A549 (cell line): ENCODE data around the gene SZT2. TPM values are rescaled to one million over a fixed set of nuclear protein-coding genes. Genes with fewer than 3 reads are reported as not detected.

Experiments used
- ATAC-seq, 2 experiments: fragments of 200-7000 bp in 1 of 2; fragments of >200 bp in 1 of 2; cut with Nextera tagmentation in 1 of 2; cut with Tn5 transposase in 1 of 2; 3 replicates each; pipeline versions ENCODE4 v1.8.0 to v1.9.1; 2018 to 2020; ENCODE audit warnings: mild to moderate bottlenecking in 1 of 2, moderate library complexity in 1 of 2
- CTCF ChIA-PET: fragments of 300-600 bp; sonication (Branson Sonifier 250); formaldehyde crosslinking; extraction: SDS; loops from one replicate; lab custom pipeline; 2021; ENCODE audit warnings: antibody characterized with exemption, inconsistent platforms; lab: Yijun Ruan, JAX
- POLR2A ChIA-PET: fragments of 350-600 bp; formaldehyde crosslinking; extraction: SDS; loops from one replicate; lab custom pipeline; 2021; ENCODE audit warnings: antibody characterized with exemption, inconsistent platforms; lab: Yijun Ruan, JAX
- DNase-seq, 2 experiments: peaks; one replicate each; pipeline versions ENCODE4 v3.0.0 to v3.0.0-alpha.2; 2011 to 2016; ENCODE audit warnings: low read depth in 1 of 2, low spot score in 1 of 2
- FAIRE-seq: peaks from 2 replicates; lab custom pipeline; 2011; peaks lifted over from hg19 to GRCh38; lab: Jason Lieb, UNC
- H3K27ac ChIP-seq, 2 experiments: fragments of >200 bp; sonication (Bioruptor Twin); formaldehyde crosslinking; 3 replicates each; pipeline ENCODE4 v1.5.1; 2016 to 2017
- H3K4me1 ChIP-seq: fragments of >200 bp; sonication (Bioruptor Twin); formaldehyde crosslinking; 3 replicates; pipeline ENCODE4 v1.6.1; 2016
- H3K4me2 ChIP-seq: fragments of >200 bp; sonication (Bioruptor Twin); formaldehyde crosslinking; 3 replicates; pipeline ENCODE4 v1.6.1; 2016
- H3K4me3 ChIP-seq: fragments of >200 bp; sonication (Bioruptor Twin); formaldehyde crosslinking; 3 replicates; pipeline ENCODE4 v1.5.1; 2016
- H3K9me3 ChIP-seq: fragments of >200 bp; sonication (Bioruptor Twin); formaldehyde crosslinking; 3 replicates; pipeline ENCODE4 v1.6.1; 2016
- ATOH8 ChIP-seq: fragments of 250-450 bp; sonication (Bioruptor Pico); IDR thresholded peaks from 2 replicates; pipeline ENCODE4 v1.5.0; 2020; ENCODE audit warnings: low read depth, mild to moderate bottlenecking, moderate library complexity
- BHLHE40 ChIP-seq: IDR thresholded peaks from 2 replicates; pipeline ENCODE4 v1.6.1; 2012; ENCODE audit warnings: low read depth, low read length, inconsistent platforms
- CBX8 ChIP-seq: fragments of 200-600 bp; sonication (generic); IDR thresholded peaks from 2 replicates; pipeline ENCODE4 v1.6.1; 2016
- CHD4 ChIP-seq: fragments of 200-600 bp; sonication (generic); IDR thresholded peaks from 2 replicates; pipeline ENCODE4 v1.6.1; 2016; ENCODE audit warnings: antibody characterized with exemption, mild to moderate bottlenecking, borderline replicate concordance
- CTCF ChIP-seq: fragments of >200 bp; sonication (Bioruptor Twin); formaldehyde crosslinking; IDR thresholded peaks from 3 replicates; pipeline ENCODE4 v1.5.1; 2016
- HDAC2 ChIP-seq: fragments of 200-600 bp; sonication (generic); IDR thresholded peaks from 2 replicates; pipeline ENCODE4 v1.6.1; 2016
- HES2 ChIP-seq: fragments of >200 bp; sonication (Bioruptor Twin); formaldehyde crosslinking; IDR thresholded peaks from 2 replicates; pipeline ENCODE4 v1.6.1; 2016
- HOXB5 ChIP-seq: fragments of 250-450 bp; sonication (Bioruptor Pico); IDR thresholded peaks from 2 replicates; pipeline ENCODE4 v1.5.0; 2020; ENCODE audit warnings: mild to moderate bottlenecking, moderate library complexity
- MAX ChIP-seq: IDR thresholded peaks from 2 replicates; pipeline ENCODE4 v1.6.1; 2012
- NPAS2 ChIP-seq: fragments of 250-450 bp; sonication (Bioruptor Pico); IDR thresholded peaks from 2 replicates; pipeline ENCODE4 v1.8.0; 2022; ENCODE audit warnings: mild to moderate bottlenecking, moderate library complexity, borderline replicate concordance
- POLR2A ChIP-seq: IDR thresholded peaks from 2 replicates; pipeline ENCODE4 v1.6.1; 2012; ENCODE audit warnings: mild to moderate bottlenecking, low read length
- RAD21 ChIP-seq, 2 experiments: fragments of >200 bp in 1 of 2; sonication (Bioruptor Twin) in 1 of 2; formaldehyde crosslinking in 1 of 2; IDR thresholded peaks in 1 of 2; conservative IDR thresholded peaks in 1 of 2; 2 replicates in 1 of 2; 3 replicates in 1 of 2; pipeline ENCODE4 v1.6.1; 2012 to 2018; ENCODE audit warnings: inconsistent platforms in 1 of 2
- SMC3 ChIP-seq: fragments of >200 bp; sonication (Bioruptor Twin); formaldehyde crosslinking; IDR thresholded peaks from 3 replicates; pipeline ENCODE4 v1.6.1; 2018; ENCODE audit warnings: inconsistent platforms
- SREBF2 ChIP-seq: fragments of 450-650 bp; IDR thresholded peaks from 2 replicates; pipeline ENCODE4 v1.6.1; 2014; ENCODE audit warnings: mild to moderate bottlenecking, moderate library complexity
- USF2 ChIP-seq: fragments of 450-650 bp; IDR thresholded peaks from 2 replicates; pipeline ENCODE4 v1.6.1; 2014; ENCODE audit warnings: antibody characterized with exemption
- ZSCAN20 ChIP-seq: fragments of 250-450 bp; sonication (Bioruptor Pico); IDR thresholded peaks from 2 replicates; pipeline ENCODE4 v1.8.0; 2022; ENCODE audit warnings: mild to moderate bottlenecking, moderate library complexity
- WGBS: methylation state at CpG from one replicate; pipeline ENCODE4 v1.1.6; 2017; ENCODE audit errors: missing lambda C conversion rate; 5-methylcytosine and 5-hydroxymethylcytosine counted together
- polyA plus RNA-seq, 4 experiments: library from polyadenylated mRNA; depleted of rRNA in 3 of 4; stranded (reverse); fragments of >200 nt; fragmentation: RNase III in 1 of 4; extraction: RNeasy Plus Mini Kit Qiagen cat#74134 plus additional on column Dnase treatment in 1 of 4; gene quantifications; 2 replicates in 3 of 4; 3 replicates in 1 of 4; pipeline ENCODE4 v1.2.3, GENCODE V29; 2011 to 2017

The SZT2 gene
- polyA plus RNA-seq, 2 of the 4 experiments (the other 2 are of a cell fraction) = 6.1 to 6.5 TPM

- Histone ChIP-seq H3K27ac (no peak overlapping the region), H3K4me2 (no peak overlapping the region), H3K9me3 (no peaks in the 10 kb centered on the region), H3K4me3 (no peak overlapping the region), H3K4me1 (no peaks in the 10 kb centered on the region)
- DNase-seq = no peak
- 94% methylated on average over 3 of the region's 3 CpGs for WGBS
- POLR2A ChIA-PET = interaction anchor here (0.5 kb wide), 1 partner anchor 28 kb away, joined by 14 read pairs; no protein-coding TSS in a partner anchor
- no peak for FAIRE-seq
- TF ChIP-seq HES2 = no peak
- TF ChIP-seq USF2 = no peak
- no peak for TF ChIP-seq NPAS2
- CTCF ChIA-PET = interaction anchor here (0.6 to 3.1 kb wide), 3 partner anchors 24 to 155 kb away, joined by 3 to 16 read pairs (median 9); partner anchors contain the start of gene CDC20
- ATAC-seq = no peak
These were observed 8.1 kb upstream of the SZT2 start for GRCh38 chr1:43381612-43382011.

- CTCF ChIA-PET = interaction anchor here (0.6 to 3.1 kb wide), 4 partner anchors 14 to 155 kb away, joined by 3 to 16 read pairs (median 6); partner anchors contain the start of gene CDC20
- Histone ChIP-seq H3K27ac (no peak overlapping the region), H3K4me2 (no peak overlapping the region), H3K4me1 (no peaks in the 10 kb centered on the region), H3K4me3 (no peak overlapping the region), H3K9me3 (no peaks in the 10 kb centered on the region)
- DNase-seq (no peak), ATAC-seq (peak in 1 of 2 experiments; percentile 14; a peak in 2 of 6 replicates), FAIRE-seq (no peak)
- WGBS = 82% methylated on average over 6 of the region's 6 CpGs
- TF ChIP-seq BHLHE40 (no peak), CHD4 (no peak), CBX8 (no peak), ZSCAN20 (CRISPR knock-in tag) (no peak), HOXB5 (CRISPR knock-in tag) (no peak)
- POLR2A ChIA-PET = interaction anchor here (0.5 kb wide), 1 partner anchor 29 kb away, joined by 14 read pairs; no protein-coding TSS in a partner anchor
These were observed 7.5 kb upstream of the SZT2 start for GRCh38 chr1:43382027-43382779.

- no peak for DNase-seq
- Histone ChIP-seq H3K4me1 (peaks cover 9% of the 10 kb centered on the region; the same call in 2 of the 3 replicates), H3K9me3 (no peaks in the 10 kb centered on the region), H3K4me3 (no peak overlapping the region), H3K27ac (no peak overlapping the region), H3K4me2 (no peak overlapping the region)
- TF ChIP-seq HDAC2 (no peak), RAD21 (conservative IDR thresholded peaks at IDR 0.05 in 1 of 2, IDR thresholded peaks at IDR 0.05 in 1 of 2) (peak; percentile 52 to 54; a peak in 4 of 5 replicates), SMC3 (peak; percentile 33; the same call in 2 of the 3 replicates), MAX (no peak), SREBF2 (no peak), ZSCAN20 (CRISPR knock-in tag) (no peak), POLR2A (no peak), ATOH8 (no peak), CTCF (peak; percentile 17; the same call in 1 of the 3 replicates)
- FAIRE-seq = no peak
- WGBS = 94% methylated on average over 2 of the region's 2 CpGs
- ATAC-seq = peak; percentile 42 to 51; a peak in 2 of 6 replicates
- CTCF ChIA-PET = interaction anchor here (1.2 to 3.1 kb wide), 8 partner anchors 10 to 158 kb away, joined by 3 to 16 read pairs (median 6); partner anchors contain the start of gene CDC20
- POLR2A ChIA-PET = interaction anchor here (1.0 to 1.2 kb wide), 2 partner anchors 15 to 35 kb away, joined by 3 to 4 read pairs; no protein-coding TSS in a partner anchor
These were observed 6.2 kb upstream of the SZT2 start for GRCh38 chr1:43383449-43383848.
